ENCODE results near the gene KRTAP4-2.
"Not testable (repeated sequence)": the region's sequence is repeated elsewhere in the genome, so short reads cannot be mapped to it uniquely, and the experiment has no call there.

KRTAP4-2 gene

GRCh38 chr17:41141361-41141760 is 36.7 kb downstream of the KRTAP4-2 start:
- no peaks in the 10 kb centered on the region for H3K27me3 ChIP-seq (ENCODE audit: insufficient read depth, low read length, poor library complexity)
- H4K20me1 ChIP-seq (ENCODE audit: insufficient read depth, low read length), result no peaks in the 10 kb centered on the region
- H3K79me2 ChIP-seq (ENCODE audit: insufficient read depth, low read length), result no peaks in the 10 kb centered on the region
- no peak overlapping the region for H3K4me3 ChIP-seq (ENCODE audit: low read depth in 1 of 2, low read length in 2 of 2)
- TF ChIP-seq EZH2 (IDR thresholded peaks at IDR 0.05; ENCODE audit: borderline replicate concordance, low read depth, low read length, severe bottlenecking) (no peak), CTCF (IDR thresholded peaks at IDR 0.05; ENCODE audit: borderline replicate concordance, extremely low read depth, low read length, poor library complexity, severe bottlenecking) (no peak)
- peaks cover 18% of the 10 kb centered on the region for H3K9me3 ChIP-seq (ENCODE audit: insufficient read depth, low read length, severe bottlenecking)
- DNase-seq (no peak), ATAC-seq (ENCODE audit: insufficient read depth, low read depth) (no peak)
- H2AFZ ChIP-seq (ENCODE audit: low read depth, low read length), result no peak overlapping the region
- H3K36me3 ChIP-seq (ENCODE audit: insufficient read depth, low read length), result no peaks in the 10 kb centered on the region
- H3K4me1 ChIP-seq (ENCODE audit: insufficient read depth, low read length), result no peaks in the 10 kb centered on the region
- no peak overlapping the region for H3K9ac ChIP-seq (ENCODE audit: low read depth, low read length)
- H3K27ac ChIP-seq (ENCODE audit: low read length), result no peak overlapping the region
- H3K4me2 ChIP-seq (ENCODE audit: insufficient read depth, low read length), result no peak overlapping the region

GRCh38 chr17:41140360-41141131 is 37.5 kb downstream of the KRTAP4-2 start, which contains the start of gene KRTAP4-6:
TSS of gene KRTAP4-6 (minus strand) at chr17:41140544. CDS start at chr17:41140487, 57 bp downstream.
- Histone ChIP-seq H3K79me2 (ENCODE audit: insufficient read depth, low read length) (no peaks in the 10 kb centered on the region), H3K36me3 (ENCODE audit: insufficient read depth, low read length) (no peaks in the 10 kb centered on the region), H3K4me3 (ENCODE audit: low read depth in 1 of 2, low read length in 2 of 2) (no peak within 1 kb of the TSS), H3K27ac (ENCODE audit: low read length) (no peak within 1 kb of the TSS), H3K27me3 (ENCODE audit: insufficient read depth, low read length, poor library complexity) (no peaks in the 10 kb centered on the region), H2AFZ (ENCODE audit: low read depth, low read length) (no peak within 1 kb of the TSS), H3K9me3 (ENCODE audit: insufficient read depth, low read length, severe bottlenecking) (peaks cover 18% of the 10 kb centered on the region), H4K20me1 (ENCODE audit: insufficient read depth, low read length) (no peaks in the 10 kb centered on the region), H3K4me1 (ENCODE audit: insufficient read depth, low read length) (no peaks in the 10 kb centered on the region), H3K9ac (ENCODE audit: low read depth, low read length) (no peak within 1 kb of the TSS), H3K4me2 (ENCODE audit: insufficient read depth, low read length) (no peak within 1 kb of the TSS)
- TF ChIP-seq EZH2 (IDR thresholded peaks at IDR 0.05; ENCODE audit: borderline replicate concordance, low read depth, low read length, severe bottlenecking) (no peak), CTCF (IDR thresholded peaks at IDR 0.05; ENCODE audit: borderline replicate concordance, extremely low read depth, low read length, poor library complexity, severe bottlenecking) (no peak)
- no peak for DNase-seq
- no peak for ATAC-seq (ENCODE audit: insufficient read depth, low read depth)

GRCh38 chr17:41139865-41140264 is 38.2 kb downstream of the KRTAP4-2 start:
- H3K4me3 ChIP-seq (ENCODE audit: low read depth in 1 of 2, low read length in 2 of 2); H3K79me2 ChIP-seq (ENCODE audit: insufficient read depth, low read length); H3K9ac ChIP-seq (ENCODE audit: low read depth, low read length); H2AFZ ChIP-seq (ENCODE audit: low read depth, low read length); H3K27me3 ChIP-seq (ENCODE audit: insufficient read depth, low read length, poor library complexity); H3K4me1 ChIP-seq (ENCODE audit: insufficient read depth, low read length); H4K20me1 ChIP-seq (ENCODE audit: insufficient read depth, low read length); H3K36me3 ChIP-seq (ENCODE audit: insufficient read depth, low read length); DNase-seq; ATAC-seq (ENCODE audit: insufficient read depth, low read depth); H3K27ac ChIP-seq (ENCODE audit: low read length); H3K4me2 ChIP-seq (ENCODE audit: insufficient read depth, low read length): not testable (repeated sequence)
- H3K9me3 ChIP-seq (ENCODE audit: insufficient read depth, low read length, severe bottlenecking), result peaks cover 18% of the 10 kb centered on the region

- H3K27me3 ChIP-seq (ENCODE audit: insufficient read depth, low read length, poor library complexity), result peaks cover 6% of the 10 kb centered on the region
- H3K4me1 ChIP-seq (ENCODE audit: insufficient read depth, low read length), result no peaks in the 10 kb centered on the region
- no peak overlapping the region for H3K4me3 ChIP-seq (ENCODE audit: low read depth in 1 of 2, low read length in 2 of 2)
- no peak for DNase-seq
- H3K27ac ChIP-seq (ENCODE audit: low read length), result no peak overlapping the region
- H3K79me2 ChIP-seq (ENCODE audit: insufficient read depth, low read length), result no peaks in the 10 kb centered on the region
- H2AFZ ChIP-seq (ENCODE audit: low read depth, low read length), result no peak overlapping the region
- no peak overlapping the region for H3K4me2 ChIP-seq (ENCODE audit: insufficient read depth, low read length)
- TF ChIP-seq CTCF (IDR thresholded peaks at IDR 0.05; ENCODE audit: borderline replicate concordance, extremely low read depth, low read length, poor library complexity, severe bottlenecking), result no peak
- TF ChIP-seq EZH2 (IDR thresholded peaks at IDR 0.05; ENCODE audit: borderline replicate concordance, low read depth, low read length, severe bottlenecking), result no peak
- no peaks in the 10 kb centered on the region for H3K36me3 ChIP-seq (ENCODE audit: insufficient read depth, low read length)
- no peaks in the 10 kb centered on the region for H4K20me1 ChIP-seq (ENCODE audit: insufficient read depth, low read length)
- no peaks in the 10 kb centered on the region for H3K9me3 ChIP-seq (ENCODE audit: insufficient read depth, low read length, severe bottlenecking)
- H3K9ac ChIP-seq (ENCODE audit: low read depth, low read length), result no peak overlapping the region
- ATAC-seq (ENCODE audit: insufficient read depth, low read depth), result no peak
Measured at GRCh38 chr17:41133880-41134735, 43.9 kb downstream of the KRTAP4-2 start.
